ENCODE data around the gene OR12D1. TPM values are rescaled to one million over a fixed set of nuclear protein-coding genes. Genes with fewer than 3 reads are reported as not detected.

The OR12D1 gene
- total and polyA plus RNA-seq, 2 experiments from 2014 or later: not detected

GRCh38 chr6:29461021-29461814, 46.5 kb downstream of the OR12D1 start:
- H3K4me2 ChIP-seq: no peak overlapping the region
- H2AFZ ChIP-seq: no peak overlapping the region
- no peak overlapping the region for H3K4me3 ChIP-seq
- no peaks in the 10 kb centered on the region for H3K79me2 ChIP-seq
- H3K9me3 ChIP-seq (ENCODE audit: low read depth): no peaks in the 10 kb centered on the region
- H4K20me1 ChIP-seq (ENCODE audit: insufficient read depth, poor library complexity, severe bottlenecking): no peaks in the 10 kb centered on the region
- no peaks in the 10 kb centered on the region for H3K4me1 ChIP-seq (ENCODE audit: insufficient read depth)
- no peak for TF ChIP-seq EZH2 (IDR thresholded peaks at IDR 0.05; ENCODE audit: borderline replicate concordance)
- TF ChIP-seq EZH2phosphoT487 (IDR thresholded peaks at IDR 0.05; ENCODE audit: low read depth, severe bottlenecking, unreplicated experiment): no peak
- no peak for TF ChIP-seq CTCF (IDR thresholded peaks at IDR 0.05; ENCODE audit: poor library complexity)
- DNase-seq (ENCODE audit: low spot score): no peak
- H3K9me2 ChIP-seq (replicated peaks; ENCODE audit: insufficient read depth): no peaks in the 10 kb centered on the region
- WGBS (ENCODE audit: low lambda C conversion rate, missing lambda C conversion rate): 73% methylated on average over 5 of the region's 5 CpGs
- no peaks in the 10 kb centered on the region for H3K36me3 ChIP-seq (replicated peaks; ENCODE audit: insufficient read depth, low read depth)
- H3K27me3 ChIP-seq: peaks cover 3% of the 10 kb centered on the region
- no peak overlapping the region for H3K27ac ChIP-seq

- H3K9me3 ChIP-seq (ENCODE audit: low read depth): no peaks in the 10 kb centered on the region
- no peak overlapping the region for H2AFZ ChIP-seq
- H4K20me1 ChIP-seq (ENCODE audit: insufficient read depth, poor library complexity, severe bottlenecking): no peaks in the 10 kb centered on the region
- H3K27me3 ChIP-seq: peaks cover 3% of the 10 kb centered on the region
- H3K4me3 ChIP-seq: no peak overlapping the region
- DNase-seq (ENCODE audit: low spot score): no peak
- no peak for TF ChIP-seq CTCF (IDR thresholded peaks at IDR 0.05; ENCODE audit: poor library complexity)
- TF ChIP-seq EZH2phosphoT487 (IDR thresholded peaks at IDR 0.05; ENCODE audit: low read depth, severe bottlenecking, unreplicated experiment): no peak
- no peak for TF ChIP-seq EZH2 (IDR thresholded peaks at IDR 0.05; ENCODE audit: borderline replicate concordance)
- no peaks in the 10 kb centered on the region for H3K36me3 ChIP-seq (replicated peaks; ENCODE audit: insufficient read depth, low read depth)
- no peaks in the 10 kb centered on the region for H3K79me2 ChIP-seq
- H3K9me2 ChIP-seq (replicated peaks; ENCODE audit: insufficient read depth): no peaks in the 10 kb centered on the region
- H3K4me2 ChIP-seq: no peak overlapping the region
- 89% methylated on average over 6 of the region's 6 CpGs for WGBS (ENCODE audit: low lambda C conversion rate, missing lambda C conversion rate)
- no peaks in the 10 kb centered on the region for H3K4me1 ChIP-seq (ENCODE audit: insufficient read depth)
- no peak overlapping the region for H3K27ac ChIP-seq
Measured at GRCh38 chr6:29462022-29462421, 47.3 kb downstream of the OR12D1 start.

GRCh38 chr6:29465279-29465678, 50.6 kb downstream of the OR12D1 start:
- Histone ChIP-seq H3K4me2 (no peak overlapping the region), H3K79me2 (no peaks in the 10 kb centered on the region), H3K4me3 (no peak overlapping the region), H3K9me2 (replicated peaks; ENCODE audit: insufficient read depth) (no peaks in the 10 kb centered on the region), H2AFZ (no peak overlapping the region), H3K9me3 (ENCODE audit: low read depth) (no peaks in the 10 kb centered on the region), H4K20me1 (ENCODE audit: insufficient read depth, poor library complexity, severe bottlenecking) (no peaks in the 10 kb centered on the region), H3K36me3 (replicated peaks; ENCODE audit: insufficient read depth, low read depth) (no peaks in the 10 kb centered on the region), H3K27ac (no peak overlapping the region), H3K27me3 (no peaks in the 10 kb centered on the region), H3K4me1 (ENCODE audit: insufficient read depth) (no peaks in the 10 kb centered on the region)
- no peak for DNase-seq (ENCODE audit: low spot score)
- WGBS (ENCODE audit: low lambda C conversion rate, missing lambda C conversion rate): 76% methylated on average over 2 of the region's 2 CpGs
- no peak for TF ChIP-seq EZH2phosphoT487 (IDR thresholded peaks at IDR 0.05; ENCODE audit: low read depth, severe bottlenecking, unreplicated experiment)
- TF ChIP-seq EZH2 (IDR thresholded peaks at IDR 0.05; ENCODE audit: borderline replicate concordance): no peak
- TF ChIP-seq CTCF (IDR thresholded peaks at IDR 0.05; ENCODE audit: poor library complexity): no peak
